Measurements from ENCODE around the gene CTRB2. TPM values are rescaled to one million over a fixed set of nuclear protein-coding genes. Genes with fewer than 3 reads are reported as not detected.

Gene CTRB2
- total RNA-seq, 4 donors from 2014 or later: not detected

DNA sequence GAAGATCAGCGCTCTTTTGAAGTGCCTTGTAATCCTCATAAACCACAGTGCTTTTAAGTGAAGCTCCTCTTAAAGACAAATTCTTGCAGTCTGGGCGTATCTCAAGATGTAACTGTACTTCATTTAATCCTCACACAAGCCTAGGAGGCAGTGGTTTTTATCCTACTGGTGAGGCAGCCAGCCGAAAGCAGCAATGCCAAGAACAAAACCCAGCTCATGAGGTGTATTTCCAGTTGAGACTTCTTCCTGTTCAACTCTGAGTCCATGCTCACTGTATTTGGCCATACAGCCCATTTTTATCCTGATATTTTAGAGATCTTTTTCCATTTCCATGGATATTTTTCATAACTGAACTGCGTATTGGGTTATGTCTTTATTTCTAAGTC, 13.7 kb downstream of the CTRB2 start:
- no peak overlapping the region for H3K27ac ChIP-seq
- no peak overlapping the region for H3K4me3 ChIP-seq
- no peaks in the 10 kb centered on the region for H3K9me3 ChIP-seq
- H3K27me3 ChIP-seq: peaks cover 11% of the 10 kb centered on the region
- WGBS: 83% methylated on average over 4 of the region's 4 CpGs
- H3K4me1 ChIP-seq: peaks cover 3% of the 10 kb centered on the region
- DNase-seq (ENCODE audit: low spot score in 2 of 2): no peak
- no peaks in the 10 kb centered on the region for H3K36me3 ChIP-seq
- TF ChIP-seq POLR2A (IDR thresholded peaks at IDR 0.05): no peak
- TF ChIP-seq EP300 (IDR thresholded peaks at IDR 0.05): no peak
- TF ChIP-seq, protein P1, sequence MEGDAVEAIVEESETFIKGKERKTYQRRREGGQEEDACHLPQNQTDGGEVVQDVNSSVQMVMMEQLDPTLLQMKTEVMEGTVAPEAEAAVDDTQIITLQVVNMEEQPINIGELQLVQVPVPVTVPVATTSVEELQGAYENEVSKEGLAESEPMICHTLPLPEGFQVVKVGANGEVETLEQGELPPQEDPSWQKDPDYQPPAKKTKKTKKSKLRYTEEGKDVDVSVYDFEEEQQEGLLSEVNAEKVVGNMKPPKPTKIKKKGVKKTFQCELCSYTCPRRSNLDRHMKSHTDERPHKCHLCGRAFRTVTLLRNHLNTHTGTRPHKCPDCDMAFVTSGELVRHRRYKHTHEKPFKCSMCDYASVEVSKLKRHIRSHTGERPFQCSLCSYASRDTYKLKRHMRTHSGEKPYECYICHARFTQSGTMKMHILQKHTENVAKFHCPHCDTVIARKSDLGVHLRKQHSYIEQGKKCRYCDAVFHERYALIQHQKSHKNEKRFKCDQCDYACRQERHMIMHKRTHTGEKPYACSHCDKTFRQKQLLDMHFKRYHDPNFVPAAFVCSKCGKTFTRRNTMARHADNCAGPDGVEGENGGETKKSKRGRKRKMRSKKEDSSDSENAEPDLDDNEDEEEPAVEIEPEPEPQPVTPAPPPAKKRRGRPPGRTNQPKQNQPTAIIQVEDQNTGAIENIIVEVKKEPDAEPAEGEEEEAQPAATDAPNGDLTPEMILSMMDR (IDR thresholded peaks at IDR 0.05): no peak
- no peak for TF ChIP-seq POLR2AphosphoS5 (IDR thresholded peaks at IDR 0.05)

DNA sequence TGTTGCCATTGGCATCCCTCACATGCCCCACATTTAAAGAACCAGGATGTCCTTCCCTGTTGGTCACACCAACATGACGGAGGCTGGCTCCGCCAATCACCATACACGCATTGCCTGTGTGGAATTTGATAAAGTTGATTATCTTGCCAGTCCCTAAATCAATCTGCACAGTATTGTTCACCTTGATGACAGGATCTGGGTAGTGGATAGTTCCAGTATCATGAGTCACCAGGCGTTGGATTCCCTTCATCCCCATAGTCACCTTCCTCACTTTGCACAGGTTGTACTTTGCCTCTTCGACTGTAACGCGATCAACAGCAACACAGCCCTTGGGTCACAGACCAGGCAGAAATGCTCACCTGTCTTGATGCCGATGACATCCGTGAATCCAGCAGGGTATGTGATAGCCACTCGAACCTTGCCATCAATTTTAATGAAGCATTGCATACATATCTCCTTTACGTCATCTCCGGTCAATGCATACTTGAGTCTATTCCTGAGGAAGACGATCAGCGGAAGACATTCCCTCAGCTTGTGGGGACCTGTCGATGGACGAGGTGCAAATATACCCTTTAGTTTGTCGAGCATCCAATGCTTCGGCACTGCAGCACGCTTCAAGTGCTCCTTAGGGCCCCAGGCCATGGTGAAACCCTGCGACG, 14.2 kb downstream of the CTRB2 start:
- TF ChIP-seq EP300 (IDR thresholded peaks at IDR 0.05): no peak
- TF ChIP-seq, protein P1 (IDR thresholded peaks at IDR 0.05): no peak
- Histone ChIP-seq H3K36me3 (no peaks in the 10 kb centered on the region), H3K27me3 (peaks cover 6% of the 10 kb centered on the region), H3K9me3 (no peaks in the 10 kb centered on the region), H3K27ac (no peak overlapping the region), H3K4me1 (no peaks in the 10 kb centered on the region), H3K4me3 (no peak overlapping the region)
- DNase-seq (ENCODE audit: low spot score in 2 of 2): peak in 1 of 2 donors; percentile 69
- 79% methylated on average over 21 of the region's 21 CpGs for whole genome bisulfite sequencing

DNA sequence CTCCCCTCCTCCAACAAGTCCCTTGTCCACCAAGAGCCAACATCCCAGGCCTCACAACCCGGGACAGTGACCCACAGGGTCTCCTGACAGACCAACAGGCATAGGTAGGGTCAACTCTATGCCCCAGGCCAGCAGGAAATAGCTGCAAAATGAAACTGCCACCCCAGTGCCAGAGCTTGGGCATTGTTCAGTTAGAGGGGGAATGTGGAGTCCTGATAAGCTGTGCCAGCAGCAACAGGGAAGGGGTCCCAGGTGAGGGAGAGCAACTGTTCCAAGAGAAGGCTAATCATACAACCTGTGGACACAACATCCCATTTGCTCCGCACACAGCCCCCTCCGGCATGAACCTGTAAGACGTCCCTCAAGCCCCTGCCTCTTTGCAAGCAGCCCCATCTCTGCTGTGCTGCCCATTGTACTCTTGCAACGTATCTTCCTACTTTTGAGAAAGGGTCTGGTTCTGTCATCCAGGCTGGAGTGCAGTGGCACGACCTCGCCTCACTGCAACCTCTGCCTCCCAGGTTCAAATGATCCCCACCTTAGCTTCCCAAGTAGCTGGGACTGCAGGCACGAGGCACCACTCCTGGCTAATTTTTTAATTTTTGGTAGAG, 17.2 kb downstream of the CTRB2 start:
- Histone ChIP-seq H3K4me3 (no peak overlapping the region), H3K27me3 (peaks cover 3% of the 10 kb centered on the region), H3K4me1 (no peaks in the 10 kb centered on the region), H3K36me3 (no peaks in the 10 kb centered on the region), H3K9me3 (no peaks in the 10 kb centered on the region), H3K27ac (no peak overlapping the region)
- TF ChIP-seq POLR2AphosphoS5 (IDR thresholded peaks at IDR 0.05): no peak
- TF ChIP-seq, protein P1 (IDR thresholded peaks at IDR 0.05): no peak
- TF ChIP-seq EP300 (IDR thresholded peaks at IDR 0.05): no peak
- TF ChIP-seq POLR2A (IDR thresholded peaks at IDR 0.05): no peak
- no peak for DNase-seq (ENCODE audit: low spot score in 2 of 2)
- WGBS: 97% methylated on average over 7 of the region's 8 CpGs

DNA sequence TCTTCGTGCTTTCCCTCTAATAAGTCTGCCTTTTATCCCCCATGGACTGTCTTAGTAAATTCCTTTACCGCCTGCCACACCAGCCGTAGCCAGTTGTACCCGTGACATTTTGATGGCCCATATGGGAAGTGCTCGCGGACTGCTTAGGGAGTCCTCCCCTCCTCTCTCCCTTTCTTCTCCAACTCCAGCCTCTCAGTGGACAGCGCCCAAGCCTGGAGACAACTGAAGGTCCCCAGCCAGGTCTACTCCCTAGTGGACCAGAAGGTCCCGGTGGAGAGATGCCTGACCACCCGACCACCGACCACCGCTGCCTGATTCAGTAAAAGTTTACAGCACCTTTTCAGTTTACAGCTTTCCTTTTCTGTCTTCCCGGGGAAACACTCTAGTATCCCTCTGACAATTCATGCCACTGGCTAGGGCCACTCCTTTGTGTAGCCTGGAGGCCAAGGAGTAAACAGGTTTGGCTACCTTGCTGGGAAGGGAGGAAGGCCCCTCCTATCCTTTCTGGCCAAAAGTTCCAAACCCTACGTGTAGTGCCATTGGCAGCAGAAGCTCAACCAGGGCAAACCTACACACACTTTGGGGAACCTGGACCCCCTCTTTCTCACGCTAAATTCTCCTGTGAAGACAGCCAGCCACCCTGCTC, 18.0 kb downstream of the CTRB2 start:
- Histone ChIP-seq H3K9me3 (no peaks in the 10 kb centered on the region), H3K4me3 (no peak overlapping the region), H3K27me3 (peaks cover 3% of the 10 kb centered on the region), H3K4me1 (no peaks in the 10 kb centered on the region), H3K36me3 (no peaks in the 10 kb centered on the region), H3K27ac (no peak overlapping the region)
- TF ChIP-seq POLR2AphosphoS5 (IDR thresholded peaks at IDR 0.05) (no peak), POLR2A (IDR thresholded peaks at IDR 0.05) (no peak), EP300 (IDR thresholded peaks at IDR 0.05) (no peak)
- TF ChIP-seq, protein P1 (IDR thresholded peaks at IDR 0.05): no peak
- no peak for DNase-seq (ENCODE audit: low spot score in 2 of 2)
- 68% methylated on average over 14 of the region's 14 CpGs for WGBS

DNA sequence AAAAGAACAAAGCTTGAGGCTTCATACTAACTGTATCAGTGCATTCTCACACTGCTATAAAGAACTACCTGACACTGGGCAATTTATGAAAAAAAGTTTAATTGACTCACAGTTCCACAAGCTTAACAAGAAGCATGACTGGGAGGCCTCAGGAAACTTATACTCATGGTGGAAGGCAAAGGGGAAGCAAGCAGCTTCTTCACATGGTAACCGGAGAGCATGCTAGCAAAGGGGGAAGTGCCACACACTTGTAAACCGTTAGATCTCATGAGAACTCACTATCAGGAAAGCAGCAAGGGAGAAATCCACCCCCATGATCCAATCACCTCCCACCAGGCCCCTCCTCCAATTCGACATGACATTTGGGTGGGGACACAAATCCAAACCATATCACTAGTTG, 25.3 kb downstream of the CTRB2 start:
- Histone ChIP-seq H3K27ac (no peak overlapping the region), H3K4me3 (no peak overlapping the region), H3K36me3 (no peaks in the 10 kb centered on the region), H3K27me3 (no peaks in the 10 kb centered on the region), H3K4me1 (no peaks in the 10 kb centered on the region), H3K9me3 (peaks cover 11% of the 10 kb centered on the region)
- TF ChIP-seq, protein P1 (IDR thresholded peaks at IDR 0.05): no peak
- TF ChIP-seq POLR2AphosphoS5 (IDR thresholded peaks at IDR 0.05) (no peak), POLR2A (IDR thresholded peaks at IDR 0.05) (no peak), EP300 (IDR thresholded peaks at IDR 0.05) (no peak)
- 43% methylated on average over 3 of the region's 3 CpGs for WGBS
- DNase-seq (ENCODE audit: low spot score in 2 of 2): no peak

All from suprapubic skin (tissue), 4 donors.